Mesendoderm (in vitro differentiated cells): ENCODE measurements around the gene FCER2.
"Not testable (repeated sequence)": the region's sequence is repeated elsewhere in the genome, so short reads cannot be mapped to it uniquely, and the experiment has no call there.

Experiments used
- DNase-seq: peaks from one replicate; pipeline ENCODE4 v3.0.0; 2013
- H2AK5ac ChIP-seq: 2 replicates; pipeline ENCODE4 v1.6.1; 2013; ENCODE audit warnings: low read length, inconsistent platforms
- H2BK120ac ChIP-seq: 2 replicates; pipeline ENCODE4 v1.6.1; 2013; ENCODE audit warnings: low read depth, mild to moderate bottlenecking, low read length, moderate library complexity, mixed read lengths
- H2BK15ac ChIP-seq: replicated peaks from 2 replicates; pipeline ENCODE4 v1.6.1; 2013; ENCODE audit warnings: low read depth, mild to moderate bottlenecking, moderate library complexity
- H2BK5ac ChIP-seq: 2 replicates; pipeline ENCODE4 v1.6.1; 2013; ENCODE audit warnings: low read length, inconsistent platforms
- H3K18ac ChIP-seq: 2 replicates; pipeline ENCODE4 v1.6.1; 2013; ENCODE audit warnings: mild to moderate bottlenecking, low read length, mixed read lengths
- H3K23ac ChIP-seq: one replicate; pipeline ENCODE4 v1.6.1; 2013; ENCODE audit warnings: low read length
- H3K27ac ChIP-seq: 2 replicates; pipeline ENCODE4 v1.5.1; 2013; ENCODE audit warnings: low read depth, mild to moderate bottlenecking, inconsistent platforms, low read length, moderate library complexity
- H3K27me3 ChIP-seq: 2 replicates; pipeline ENCODE4 v1.6.1; 2013; ENCODE audit warnings: low read length, control low read depth, mild to moderate bottlenecking, inconsistent platforms; ENCODE audit not compliant: insufficient read depth, poor library complexity
- H3K36me3 ChIP-seq: 2 replicates; pipeline ENCODE4 v1.6.1; 2013; ENCODE audit warnings: low read length, inconsistent platforms; ENCODE audit not compliant: control insufficient read depth, insufficient read depth
- H3K4ac ChIP-seq: one replicate; pipeline ENCODE4 v1.6.1; 2013; ENCODE audit warnings: low read depth, mild to moderate bottlenecking, low read length, moderate library complexity
- H3K4me1 ChIP-seq: 2 replicates; pipeline ENCODE4 v1.6.1; 2013; ENCODE audit warnings: low read depth, low read length, inconsistent platforms; ENCODE audit not compliant: control insufficient read depth
- H3K4me2 ChIP-seq: 2 replicates; pipeline ENCODE4 v1.6.1; 2013; ENCODE audit warnings: low read length
- H3K4me3 ChIP-seq: 2 replicates; pipeline ENCODE4 v1.5.1; 2013; ENCODE audit warnings: mild to moderate bottlenecking, low read length
- H3K56ac ChIP-seq: one replicate; pipeline ENCODE4 v1.6.1; 2013; ENCODE audit warnings: low read length
- H3K79me1 ChIP-seq: 2 replicates; pipeline ENCODE4 v1.6.1; 2013; ENCODE audit warnings: low read length, inconsistent platforms
- H3K79me2 ChIP-seq: 2 replicates; pipeline ENCODE4 v1.6.1; 2013; ENCODE audit warnings: mild to moderate bottlenecking, low read length; ENCODE audit not compliant: control insufficient read depth, insufficient read depth
- H3K9ac ChIP-seq: 2 replicates; pipeline ENCODE4 v1.6.1; 2013; ENCODE audit warnings: low read length, inconsistent platforms
- H4K5ac ChIP-seq: one replicate; pipeline ENCODE4 v1.6.1; 2013; ENCODE audit warnings: low read length
- H4K8ac ChIP-seq: one replicate; pipeline ENCODE4 v1.6.1; 2013; ENCODE audit warnings: low read depth, mild to moderate bottlenecking, control low read depth, low read length, moderate library complexity
- WGBS: extraction: QIAGEN DNeasy Blood & Tissue Kit; methylation state at CpG from one replicate; pipeline ENCODE4 v1.1.7; 2013; ENCODE audit warnings: low lambda C conversion rate, missing lambda C conversion rate; ENCODE audit not compliant: insufficient coverage; ENCODE audit errors: extremely low coverage; 5-methylcytosine and 5-hydroxymethylcytosine counted together

Gene FCER2

GRCh38 chr19:7643629-7644549, 58.0 kb downstream of the FCER2 start:
- H3K4ac ChIP-seq, H2BK120ac ChIP-seq, H3K4me2 ChIP-seq, H3K27ac ChIP-seq, H3K4me3 ChIP-seq, H2AK5ac ChIP-seq, H3K36me3 ChIP-seq, H3K27me3 ChIP-seq, H2BK15ac ChIP-seq, H3K9ac ChIP-seq, H3K79me2 ChIP-seq, H3K4me1 ChIP-seq, H2BK5ac ChIP-seq, H3K56ac ChIP-seq, H4K8ac ChIP-seq, H3K18ac ChIP-seq, H3K79me1 ChIP-seq, H3K23ac ChIP-seq, H4K5ac ChIP-seq: not testable (repeated sequence)
- no CpG with 5 or more reads among the region's 10 CpGs for WGBS
- peak; percentile 79 for DNase-seq

- H3K4me1 ChIP-seq: no peaks in the 10 kb centered on the region
- H3K79me1 ChIP-seq: peaks cover 2% of the 10 kb centered on the region
- H2BK120ac ChIP-seq: no peak overlapping the region
- no peak overlapping the region for H3K4me2 ChIP-seq
- no peaks in the 10 kb centered on the region for H3K79me2 ChIP-seq
- H2AK5ac ChIP-seq: no peak overlapping the region
- no peak overlapping the region for H3K23ac ChIP-seq
- no peaks in the 10 kb centered on the region for H3K27me3 ChIP-seq
- no peak overlapping the region for H3K9ac ChIP-seq
- WGBS: no CpG with 5 or more reads among the region's 8 CpGs
- H2BK15ac ChIP-seq: no peak overlapping the region
- no peaks in the 10 kb centered on the region for H3K36me3 ChIP-seq
- H3K4ac ChIP-seq: no peak overlapping the region
- H3K56ac ChIP-seq: no peak overlapping the region
- no peak overlapping the region for H4K5ac ChIP-seq
- H2BK5ac ChIP-seq: no peak overlapping the region
- no peak overlapping the region for H3K18ac ChIP-seq
- H3K27ac ChIP-seq: no peak overlapping the region
- no peak for DNase-seq
- H4K8ac ChIP-seq: no peak overlapping the region
- no peak overlapping the region for H3K4me3 ChIP-seq
These were observed 58.9 kb downstream of the FCER2 start for GRCh38 chr19:7643031-7643415.

GRCh38 chr19:7642295-7643030, 59.5 kb downstream of the FCER2 start:
- no peak overlapping the region for H3K18ac ChIP-seq
- no CpG with 5 or more reads among the region's 27 CpGs for WGBS
- H4K8ac ChIP-seq: no peak overlapping the region
- H2BK120ac ChIP-seq: no peak overlapping the region
- no peak overlapping the region for H3K27ac ChIP-seq
- no peak overlapping the region for H3K4me3 ChIP-seq
- H3K23ac ChIP-seq: no peak overlapping the region
- no peak overlapping the region for H3K4me2 ChIP-seq
- H3K4ac ChIP-seq: no peak overlapping the region
- H3K27me3 ChIP-seq: no peaks in the 10 kb centered on the region
- no peaks in the 10 kb centered on the region for H3K4me1 ChIP-seq
- no peak overlapping the region for H4K5ac ChIP-seq
- H3K79me2 ChIP-seq: no peaks in the 10 kb centered on the region
- H3K9ac ChIP-seq: no peak overlapping the region
- H2BK15ac ChIP-seq: no peak overlapping the region
- no peak for DNase-seq
- H2BK5ac ChIP-seq: no peak overlapping the region
- no peaks in the 10 kb centered on the region for H3K36me3 ChIP-seq
- no peak overlapping the region for H3K56ac ChIP-seq
- H2AK5ac ChIP-seq: no peak overlapping the region
- peaks cover 2% of the 10 kb centered on the region for H3K79me1 ChIP-seq

GRCh38 chr19:7641290-7642276, 60.3 kb downstream of the FCER2 start:
- no peaks in the 10 kb centered on the region for H3K36me3 ChIP-seq
- no peak overlapping the region for H2BK5ac ChIP-seq
- no peak overlapping the region for H3K27ac ChIP-seq
- no peak overlapping the region for H4K5ac ChIP-seq
- H3K4me3 ChIP-seq: no peak overlapping the region
- H3K9ac ChIP-seq: no peak overlapping the region
- no peak overlapping the region for H3K18ac ChIP-seq
- H3K4ac ChIP-seq: no peak overlapping the region
- DNase-seq: peak; percentile 33
- no peak overlapping the region for H3K23ac ChIP-seq
- no peaks in the 10 kb centered on the region for H3K27me3 ChIP-seq
- H3K56ac ChIP-seq: no peak overlapping the region
- no peaks in the 10 kb centered on the region for H3K4me1 ChIP-seq
- H3K4me2 ChIP-seq: no peak overlapping the region
- H4K8ac ChIP-seq: no peak overlapping the region
- H3K79me2 ChIP-seq: no peaks in the 10 kb centered on the region
- no CpG with 5 or more reads among the region's 43 CpGs for WGBS
- no peak overlapping the region for H2AK5ac ChIP-seq
- peaks cover 2% of the 10 kb centered on the region for H3K79me1 ChIP-seq
- no peak overlapping the region for H2BK120ac ChIP-seq
- no peak overlapping the region for H2BK15ac ChIP-seq

- WGBS: no CpG with 5 or more reads among the region's 11 CpGs
- Histone ChIP-seq H3K4ac (no peak overlapping the region), H4K5ac (no peak overlapping the region), H3K4me3 (no peak overlapping the region), H2BK15ac (no peak overlapping the region), H4K8ac (no peak overlapping the region), H3K23ac (no peak overlapping the region), H2AK5ac (no peak overlapping the region), H3K9ac (no peak overlapping the region), H2BK5ac (no peak overlapping the region), H3K4me1 (no peaks in the 10 kb centered on the region), H3K79me2 (no peaks in the 10 kb centered on the region), H3K56ac (no peak overlapping the region), H3K4me2 (no peak overlapping the region), H3K18ac (no peak overlapping the region), H3K27me3 (no peaks in the 10 kb centered on the region), H3K36me3 (no peaks in the 10 kb centered on the region), H3K79me1 (peaks cover 2% of the 10 kb centered on the region), H2BK120ac (no peak overlapping the region), H3K27ac (no peak overlapping the region)
- no peak for DNase-seq
These were observed 61.1 kb downstream of the FCER2 start for GRCh38 chr19:7640803-7641202.
